Muscle of back (tissue), 11 donors: ENCODE measurements around the gene FUT9. TPM values are rescaled to one million over a fixed set of nuclear protein-coding genes. Genes with fewer than 3 reads are reported as not detected.

ENCODE experiments used
- DNase-seq, 3 donors: peaks; one replicate each; pipeline versions ENCODE4 v3.0.0 to v3.0.0-alpha.2; 2013
- polyA plus RNA-seq, 10 donors: library from polyadenylated mRNA; unstranded; fragments of 120-200 nt; gene quantifications; one replicate each; pipeline ENCODE4 v1.2.1, GENCODE V29; 2013; ENCODE audit not compliant: insufficient read length in 10 of 10

The FUT9 gene
- polyA plus RNA-seq, 10 donors = 0.03 to 0.26 (median 0.12) TPM

DNA sequence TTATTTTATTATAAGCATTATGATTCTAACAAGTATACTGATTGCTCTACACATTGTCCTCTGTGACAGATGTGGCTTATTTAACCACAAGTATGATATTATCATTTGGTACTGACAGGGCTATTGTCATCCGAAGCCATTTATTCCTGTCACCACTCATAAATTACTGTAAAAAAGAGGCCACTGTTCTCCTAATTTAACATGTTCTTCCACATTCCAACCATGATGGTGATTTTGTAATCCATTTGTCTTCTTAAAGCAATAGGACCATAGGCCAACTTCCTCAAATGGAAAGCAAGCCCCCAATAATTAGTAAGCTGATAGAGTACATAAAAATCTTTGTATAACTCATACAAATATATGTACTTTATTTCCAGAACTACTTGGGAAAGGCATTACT is 50.6 kb downstream of the FUT9 start:
- no peak for DNase-seq

DNA sequence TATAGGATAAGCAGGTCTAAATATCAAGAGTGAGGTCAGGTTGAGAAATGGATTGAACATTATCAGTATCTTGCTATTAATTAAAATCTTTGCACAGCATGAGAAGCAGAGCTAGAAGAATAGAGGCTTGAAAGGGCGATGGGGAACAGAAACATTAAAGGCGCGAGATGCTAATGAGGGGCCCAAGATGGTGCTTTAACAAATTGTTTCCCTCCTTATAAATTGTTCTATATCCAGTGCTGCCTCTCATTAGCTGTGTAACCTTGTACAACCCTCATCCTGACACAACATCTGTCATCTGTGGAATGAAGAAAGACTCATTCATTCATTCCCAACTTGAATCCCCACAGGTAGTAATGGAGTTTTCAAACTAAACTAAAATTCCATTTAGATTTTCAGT is 57.8 kb downstream of the FUT9 start:
- DNase-seq = no peak

DNA sequence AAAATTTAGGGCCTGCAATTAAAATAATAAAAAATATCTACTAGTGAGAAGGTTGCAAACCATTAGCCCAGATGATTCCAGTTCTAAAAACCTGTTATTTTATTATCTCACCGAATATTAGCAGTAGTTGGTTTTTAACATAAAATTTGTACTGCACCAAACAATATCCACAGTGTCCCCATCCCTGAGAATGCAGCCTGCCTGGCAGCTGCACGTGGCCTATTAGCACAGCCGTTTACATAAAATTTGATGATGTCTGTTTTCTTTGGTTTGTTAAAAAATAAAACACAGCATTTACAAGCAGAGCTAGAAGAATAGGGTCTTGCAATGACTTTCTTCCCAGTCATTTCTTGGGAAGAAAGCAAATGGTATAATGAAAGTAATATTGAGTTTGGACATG is 58.2 kb downstream of the FUT9 start:
- no peak for DNase-seq

DNA sequence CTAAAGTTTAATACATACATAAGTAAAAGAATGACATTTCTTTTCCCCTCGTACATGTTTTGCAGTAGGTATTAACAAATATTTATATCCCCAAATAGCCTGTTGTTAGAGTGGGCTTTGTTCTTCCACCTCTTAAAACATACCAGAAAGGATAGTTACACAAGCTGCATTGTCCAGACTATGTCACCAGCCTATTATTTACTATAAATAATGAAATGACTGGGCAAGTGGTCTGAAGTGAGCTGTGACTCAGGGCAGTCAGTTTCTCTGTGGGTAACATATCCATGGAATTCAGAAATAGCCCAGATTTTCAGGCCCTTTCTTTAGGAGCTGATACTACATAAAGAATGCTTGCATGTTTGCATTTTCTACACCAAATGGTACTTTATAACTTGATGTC is 60.1 kb downstream of the FUT9 start:
- DNase-seq = no peak

DNA sequence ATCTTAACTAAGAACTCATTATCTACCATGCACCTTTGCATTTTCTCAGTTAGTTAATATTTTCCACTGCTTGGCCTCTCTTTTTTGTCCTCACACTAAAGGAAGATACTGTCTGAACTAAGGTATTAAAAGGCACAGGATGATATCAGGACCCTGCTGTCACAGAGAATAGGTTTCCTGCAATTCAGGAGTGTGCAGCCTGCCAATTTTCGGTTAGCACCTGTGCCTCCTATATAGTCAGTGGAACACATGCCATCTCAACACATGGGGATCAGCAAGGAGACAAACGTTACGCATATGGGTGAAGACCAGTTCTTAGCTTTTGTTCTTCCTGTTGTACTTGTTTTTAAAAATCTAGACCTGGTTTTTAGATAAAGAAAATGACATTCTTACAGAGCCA is 71.0 kb downstream of the FUT9 start:
- DNase-seq = no peak

DNA sequence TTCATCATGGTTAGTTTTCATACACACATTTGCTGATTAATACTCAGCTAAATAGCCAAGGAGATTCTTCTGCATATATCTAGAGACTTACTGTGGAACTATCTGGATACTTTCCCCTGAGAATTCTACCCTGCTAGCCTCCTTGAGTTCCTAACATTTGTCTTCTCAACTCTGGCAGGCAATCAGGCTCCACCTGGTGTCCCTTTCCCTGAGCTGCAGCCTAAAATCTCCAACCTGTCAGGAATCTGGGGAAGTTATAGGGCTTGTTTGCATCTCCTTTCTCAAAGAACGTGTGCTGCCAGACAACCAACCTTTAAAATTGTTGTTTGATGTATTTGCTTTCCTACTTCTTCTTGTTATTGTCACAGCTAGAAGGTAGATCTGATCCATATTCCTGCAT is 73.4 kb downstream of the FUT9 start:
- DNase-seq = no peak

DNA sequence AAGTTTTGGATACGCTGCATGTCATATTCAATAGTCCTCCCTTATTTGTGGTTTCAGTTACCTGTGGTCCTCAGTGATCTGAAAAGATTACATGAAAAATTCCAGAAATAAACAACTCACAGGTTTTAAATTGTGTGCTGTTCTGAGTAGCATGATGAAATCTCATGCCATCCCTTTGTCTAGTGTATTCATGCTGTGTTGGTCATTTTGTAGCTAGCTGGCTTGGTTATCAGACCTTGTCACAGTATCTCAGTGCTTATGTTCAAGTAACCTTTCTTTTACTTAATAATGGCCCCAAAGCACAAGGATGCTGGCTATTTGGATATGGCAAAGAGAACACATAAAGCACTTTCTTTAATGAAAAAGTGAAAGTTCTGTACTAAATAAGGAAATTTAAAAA is 78.3 kb downstream of the FUT9 start:
- no peak for DNase-seq

DNA sequence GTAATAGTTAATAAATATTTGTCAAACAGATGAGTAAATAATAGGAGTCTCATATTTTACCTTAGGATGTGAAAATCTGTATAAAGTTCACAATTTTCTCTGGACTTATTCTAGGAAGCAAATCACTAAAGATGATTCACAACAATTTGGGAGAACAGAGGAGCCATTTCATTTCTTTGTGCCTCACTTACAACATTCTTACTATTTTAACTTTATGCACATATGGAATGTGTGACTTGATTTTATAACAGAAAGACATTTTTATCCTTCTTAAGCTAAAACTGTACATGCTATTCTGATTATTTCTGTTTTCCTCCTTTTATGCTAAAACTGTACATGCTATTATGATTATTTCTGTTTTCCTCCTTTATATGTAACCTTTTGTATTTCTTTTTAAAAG is 83.3 kb downstream of the FUT9 start:
- DNase-seq = no peak

DNA sequence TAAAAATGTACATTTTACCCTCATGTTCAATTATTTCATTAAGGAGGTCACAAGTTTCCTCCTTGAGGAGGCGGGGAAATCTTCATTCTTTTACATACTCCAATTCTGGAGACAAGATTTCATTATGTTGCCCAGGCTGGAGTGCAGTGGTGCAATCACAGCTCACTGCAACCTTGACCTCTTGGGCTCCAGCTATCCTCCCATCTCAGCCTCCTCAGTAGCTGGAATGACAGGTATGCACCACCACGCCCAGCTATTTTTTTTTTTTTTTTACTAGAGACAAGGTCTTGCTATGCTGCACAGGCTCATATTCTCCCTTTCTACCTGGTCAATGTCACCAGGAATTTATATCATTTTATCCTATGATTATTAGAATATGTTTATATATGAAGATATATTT is 85.8 kb downstream of the FUT9 start:
- DNase-seq = no peak

DNA sequence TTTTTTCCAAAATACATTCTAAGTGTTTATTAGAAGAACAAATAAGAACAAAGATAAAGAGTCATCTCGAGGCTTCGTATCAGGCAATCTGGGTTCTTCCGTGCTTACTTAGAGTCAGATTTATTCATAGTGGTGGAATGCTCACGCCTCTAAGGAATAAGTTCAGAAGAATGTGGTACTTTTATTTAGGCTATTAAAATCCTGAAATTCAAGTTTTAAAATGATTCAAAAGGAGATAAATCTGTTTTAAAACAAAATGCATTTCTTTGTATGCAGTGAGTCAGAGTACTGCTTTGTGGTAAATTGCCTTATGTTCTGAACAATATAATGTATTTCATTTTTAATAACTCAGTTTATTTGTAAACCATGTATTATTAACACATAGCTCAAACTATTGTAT is 89.1 kb downstream of the FUT9 start:
- DNase-seq = no peak

DNA sequence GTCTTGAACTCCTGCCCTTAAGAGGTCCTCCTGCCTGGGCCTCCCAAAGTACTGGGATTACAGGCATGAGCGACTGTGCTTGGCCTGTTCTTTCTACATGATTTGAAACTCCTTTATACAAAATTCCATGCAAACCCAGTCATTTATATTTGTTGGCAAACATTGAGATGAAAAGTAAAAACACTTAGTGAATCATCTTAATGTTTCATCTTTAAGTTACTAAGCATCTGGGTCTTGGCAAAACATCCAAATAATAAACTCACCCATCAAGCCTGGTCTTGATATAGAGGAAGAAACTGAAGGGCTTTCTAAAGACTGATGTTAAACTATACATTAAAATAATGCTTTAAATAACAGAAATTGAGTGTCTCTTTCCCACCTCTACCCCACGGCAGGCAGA is 95.1 kb downstream of the FUT9 start:
- no peak for DNase-seq

DNA sequence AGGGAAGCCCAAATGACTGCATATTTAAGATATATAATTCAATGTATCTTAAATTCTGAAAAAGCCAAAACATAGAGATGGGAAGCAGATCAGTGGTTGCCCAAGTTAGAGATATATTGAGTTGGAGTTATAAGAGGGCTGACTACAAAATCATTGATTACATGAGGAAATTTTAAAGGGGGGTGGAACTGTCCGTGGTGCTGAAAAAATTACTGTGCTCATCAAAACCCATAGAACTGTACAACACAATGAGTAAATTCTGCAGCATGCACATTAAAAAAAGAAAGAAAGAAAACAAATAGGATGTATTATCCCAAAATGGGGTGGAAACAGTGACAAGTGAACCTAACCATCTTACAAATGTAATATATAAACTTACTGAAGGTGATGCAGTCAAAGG is 100.9 kb downstream of the FUT9 start:
- DNase-seq = peak in 2 of 3 donors; percentile 6 to 9

DNA sequence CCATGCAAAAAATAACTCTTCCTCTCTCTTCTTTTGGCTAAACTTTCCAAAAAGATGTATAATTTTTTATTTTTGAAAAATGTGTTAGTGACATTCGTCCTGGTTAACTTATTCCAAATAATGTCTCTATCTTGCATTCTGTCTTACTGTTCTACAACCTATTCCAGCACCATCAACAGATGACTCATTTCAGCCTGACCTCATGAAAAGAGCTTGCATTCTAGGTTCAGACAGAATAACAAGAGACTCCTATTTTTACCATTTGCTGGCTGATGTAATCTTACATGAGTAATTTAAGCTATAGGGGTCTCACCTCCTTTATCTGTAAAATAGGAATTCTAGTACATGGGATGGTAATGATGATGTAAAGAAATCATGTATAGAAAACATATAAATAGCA is 109.0 kb downstream of the FUT9 start:
- no peak for DNase-seq

DNA sequence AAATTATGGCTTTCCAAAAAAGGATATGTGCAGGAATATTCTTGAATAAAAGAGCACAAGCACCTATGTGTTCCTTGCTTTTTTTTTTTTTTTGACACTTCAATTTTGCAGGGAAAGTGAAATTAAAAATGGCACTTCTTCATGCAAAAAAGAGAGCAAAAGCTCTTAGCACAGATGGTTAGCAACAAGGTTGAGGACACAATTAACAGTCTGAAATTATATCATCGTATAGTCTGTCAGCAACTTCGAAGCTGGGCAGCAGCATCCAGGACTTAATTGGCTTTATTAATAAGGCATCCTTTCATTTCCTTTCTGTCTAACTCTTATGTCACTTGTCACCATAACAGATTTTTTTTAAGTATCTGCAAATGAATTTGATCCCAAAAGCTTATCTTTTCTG is 122.6 kb downstream of the FUT9 start:
- DNase-seq = no peak

DNA sequence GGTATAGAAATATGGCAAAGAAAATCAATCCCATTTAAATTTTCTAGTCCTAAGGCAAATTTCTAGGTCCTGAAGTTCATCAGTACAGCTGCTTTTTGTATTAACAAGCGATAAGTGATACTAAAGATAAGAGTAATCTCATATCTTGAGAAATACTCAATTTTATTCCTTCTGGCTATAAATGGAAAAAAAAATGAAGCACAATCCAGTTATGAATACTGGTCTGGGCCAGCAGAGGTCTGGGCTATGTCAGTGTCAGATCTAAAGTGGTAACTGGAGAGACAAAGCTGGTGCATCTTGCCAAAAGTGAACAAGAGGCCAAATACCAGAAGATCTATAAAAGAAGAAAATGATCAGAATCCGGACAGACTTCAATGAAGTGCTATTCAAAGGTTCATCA is 126.4 kb downstream of the FUT9 start:
- no peak for DNase-seq

DNA sequence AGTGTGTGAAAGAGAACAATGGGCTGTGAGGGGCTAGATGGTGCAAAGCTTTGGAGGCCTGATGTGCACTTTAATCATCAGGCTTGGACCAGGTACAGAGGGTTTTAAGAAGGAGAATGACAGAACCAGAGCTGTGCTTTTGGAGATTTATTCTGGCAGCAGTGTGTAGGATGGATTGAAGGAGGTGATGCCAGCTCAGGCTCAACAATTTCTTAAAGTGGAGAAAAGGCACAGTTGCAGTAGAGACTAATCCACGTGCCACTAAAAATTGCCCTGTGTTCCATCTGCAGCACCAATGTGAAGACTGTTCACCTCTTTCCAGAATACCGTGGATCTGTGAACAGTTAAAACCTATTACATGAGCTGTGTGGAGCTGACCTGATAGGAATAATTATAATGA is 134.7 kb downstream of the FUT9 start:
- DNase-seq = no peak

DNA sequence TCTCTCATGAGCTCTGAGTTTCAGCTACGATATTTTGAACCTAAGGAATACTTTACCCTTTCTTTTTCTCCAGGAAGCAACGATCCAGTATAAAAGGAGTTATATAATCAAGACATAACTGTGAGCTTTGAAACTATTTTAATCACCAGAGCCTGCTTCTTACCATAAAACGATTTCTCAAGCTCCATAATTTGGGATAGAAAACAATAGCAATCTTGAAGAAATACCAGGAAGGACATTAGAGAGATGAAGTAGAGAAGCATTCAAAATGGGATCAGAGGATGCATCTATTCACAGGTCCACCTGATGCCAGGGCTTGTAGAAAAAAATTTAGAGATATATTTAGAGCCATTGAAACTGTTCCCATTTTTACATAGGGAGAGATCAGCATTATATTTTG is 135.9 kb downstream of the FUT9 start:
- DNase-seq = no peak

DNA sequence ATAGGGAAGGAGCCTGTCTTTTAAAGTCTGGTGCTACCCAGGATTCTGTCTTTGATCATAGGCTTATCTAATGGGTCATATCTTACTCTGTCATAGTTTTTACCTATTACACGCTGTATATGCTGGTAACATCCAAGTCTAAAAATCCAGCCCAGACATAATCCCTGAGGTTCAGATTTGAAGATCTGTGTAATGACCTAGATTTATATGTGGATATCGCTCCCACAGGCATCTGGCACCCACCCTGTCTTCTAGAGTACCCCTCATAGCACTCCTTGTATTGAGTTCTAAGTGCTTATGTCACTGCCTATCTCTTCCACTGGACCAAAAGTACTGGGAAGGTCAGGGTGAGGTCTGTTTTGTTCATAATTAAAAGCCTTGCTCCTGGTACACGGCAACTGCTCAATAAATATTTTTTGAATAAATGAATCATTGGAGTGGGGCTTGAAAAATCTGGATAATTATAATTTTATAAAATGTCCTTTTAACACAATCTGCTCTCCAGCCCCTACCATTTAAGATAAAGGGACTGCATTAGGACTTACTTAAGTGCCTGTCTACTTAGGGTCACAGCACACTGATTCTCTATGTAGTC is 136.4 kb downstream of the FUT9 start:
- no peak for DNase-seq

DNA sequence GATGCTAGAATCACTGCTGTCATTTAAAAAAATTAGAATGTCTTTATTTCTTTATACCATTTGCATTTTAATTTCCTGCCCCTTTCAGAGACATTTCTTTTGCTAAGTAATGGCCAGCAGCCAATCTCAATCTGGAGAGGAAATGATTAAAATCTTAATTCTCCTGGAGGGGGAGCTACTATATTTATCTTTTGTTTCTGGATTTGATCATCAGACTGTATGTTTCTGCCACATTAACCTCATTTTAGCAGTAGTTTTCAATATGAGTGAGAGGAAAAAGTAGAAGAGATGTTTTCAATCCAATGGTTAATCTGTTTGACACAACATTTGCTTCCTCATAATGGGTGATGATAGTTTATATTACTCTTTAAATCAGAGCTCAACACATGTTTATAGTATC is 138.0 kb downstream of the FUT9 start:
- peak in 1 of 3 donors; percentile 0 for DNase-seq

DNA sequence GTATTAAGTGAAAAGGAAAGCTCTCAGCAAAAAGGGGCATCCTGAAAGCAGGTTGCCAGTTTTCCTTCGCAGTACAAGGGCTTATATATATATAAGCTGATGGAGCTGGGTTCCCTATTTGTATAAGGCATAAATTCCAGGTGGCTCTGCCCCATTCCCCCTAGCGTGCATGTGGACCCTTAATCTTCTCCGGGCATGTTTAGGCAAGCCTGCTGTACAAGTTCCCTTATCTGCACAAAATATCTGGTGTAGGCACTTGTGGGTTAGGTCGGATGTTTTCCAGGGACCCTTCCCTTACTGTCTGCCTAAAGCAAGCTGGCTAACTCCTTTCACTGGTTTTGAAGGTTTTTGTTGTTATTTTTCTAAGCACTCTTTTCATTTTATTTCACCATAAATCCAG is 140.7 kb downstream of the FUT9 start:
- DNase-seq = no peak

DNA sequence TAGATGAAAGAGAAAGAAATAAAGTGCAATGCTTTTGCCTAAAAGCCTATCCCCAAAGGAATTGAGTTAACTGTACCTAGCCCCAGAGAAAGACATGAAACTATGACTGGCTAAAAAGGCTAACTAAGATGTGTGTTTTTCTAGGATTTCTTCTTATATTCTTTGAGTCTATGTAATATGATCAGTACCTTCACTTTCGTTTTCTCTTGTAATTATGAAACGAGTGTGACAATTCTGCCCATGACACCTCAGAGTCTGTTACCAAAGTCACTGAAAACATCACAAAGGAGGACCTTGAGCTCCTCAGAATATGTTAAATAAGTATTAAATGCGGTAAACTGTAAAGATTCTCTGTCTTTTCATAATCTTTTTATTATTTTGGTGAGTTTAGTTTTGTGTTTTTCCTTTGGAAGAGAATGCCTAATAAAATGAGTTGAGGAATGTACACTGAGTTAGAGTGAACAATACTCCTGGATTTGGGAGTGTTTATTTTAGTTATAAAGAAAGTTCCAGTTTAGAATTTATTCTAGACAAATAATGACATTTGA is 141.3 kb downstream of the FUT9 start:
- DNase-seq = no peak

DNA sequence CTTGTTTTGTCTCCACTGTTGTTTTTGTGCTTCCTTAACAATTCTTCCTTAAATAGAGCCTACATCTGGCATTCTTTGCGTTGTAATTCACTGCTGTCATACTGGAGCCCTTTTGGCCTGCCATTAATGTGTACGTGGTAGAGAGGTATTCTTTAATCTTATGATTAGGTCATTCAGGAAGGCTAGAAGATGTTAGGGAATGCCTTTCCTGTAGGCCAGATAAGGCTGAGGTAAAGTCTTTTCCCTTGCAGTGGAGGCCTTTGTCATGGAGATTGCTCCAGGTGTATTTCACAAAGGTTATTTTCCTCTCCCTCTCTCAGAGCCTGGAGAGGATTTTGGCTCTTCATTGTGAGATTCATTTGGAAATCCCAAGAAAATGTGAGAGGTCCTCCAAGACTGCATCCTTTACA is 146.9 kb downstream of the FUT9 start:
- no peak for DNase-seq

DNA sequence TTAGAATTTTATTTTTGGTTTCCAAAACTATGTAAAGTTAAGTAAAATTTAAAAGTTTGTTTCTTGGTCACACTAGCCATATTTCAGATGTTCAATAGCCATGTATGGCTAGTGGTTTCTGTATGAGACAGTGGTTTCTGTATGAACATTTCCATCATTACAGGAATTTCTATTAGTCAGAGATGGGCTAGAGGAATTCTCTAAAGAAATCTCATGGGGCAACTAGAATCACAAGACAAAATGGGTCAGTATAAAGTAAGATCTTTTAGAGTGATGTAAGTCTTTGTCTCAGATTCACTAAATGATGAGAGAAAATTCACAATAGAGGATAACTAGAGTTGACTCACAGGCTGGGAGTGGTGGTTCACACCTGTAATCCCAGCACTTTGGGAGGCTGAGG is 149.0 kb downstream of the FUT9 start:
- no peak for DNase-seq

DNA sequence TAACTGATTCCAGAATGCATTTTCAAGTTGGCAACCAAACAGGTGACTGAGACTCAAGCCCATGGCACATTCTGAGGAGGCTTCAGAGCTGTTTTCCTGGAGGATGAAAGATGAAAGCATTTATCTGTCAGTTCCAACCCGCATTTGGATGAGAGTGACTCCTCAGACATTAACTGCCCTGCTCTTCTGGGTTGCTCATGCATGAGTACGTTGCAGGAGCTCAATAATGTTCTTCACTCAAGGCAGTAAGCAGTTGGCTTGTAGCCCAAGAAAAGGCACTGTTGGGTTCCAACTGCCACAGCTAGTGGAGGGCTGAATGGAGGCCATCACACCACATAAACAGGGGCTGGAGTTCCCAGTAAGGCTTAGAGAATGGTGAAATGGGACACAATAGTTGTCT is 155.3 kb downstream of the FUT9 start:
- no peak for DNase-seq

DNA sequence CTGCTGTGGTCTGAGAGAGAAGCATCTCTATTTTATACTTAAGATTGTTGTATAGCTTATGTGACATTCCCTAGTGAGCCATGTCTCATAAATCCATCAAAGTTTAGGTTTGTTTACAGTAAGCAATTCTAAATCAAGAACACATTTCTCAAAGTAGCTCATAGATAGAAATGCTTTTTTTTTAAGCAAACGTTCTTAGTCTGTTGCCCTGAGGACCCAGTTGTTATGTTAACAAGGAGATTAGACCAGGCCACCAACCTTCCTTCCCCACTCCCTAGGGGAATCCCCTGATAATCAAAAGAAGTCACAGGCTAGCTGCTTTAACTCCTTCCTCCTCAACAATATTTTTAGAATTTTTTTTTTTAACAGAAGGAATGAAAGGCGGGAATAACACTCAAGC is 169.0 kb downstream of the FUT9 start:
- DNase-seq = no peak
